Measurements from ENCODE around the gene MARK2.

Gene MARK2

GRCh38 chr11:63908631-63909401 is 69.9 kb downstream of the MARK2 start:
- DNase-seq (ENCODE audit: low spot score), result no peak
- in situ Hi-C loops (cut with MboI; ENCODE audit: low sequenced_read_pairs, unreplicated experiment), result no loop called here
- no peak for TF ChIP-seq CTCF (IDR thresholded peaks at IDR 0.05; ENCODE audit: borderline replicate concordance, control extremely low read depth, extremely low read depth, insufficient read depth, missing control alignments)

GRCh38 chr11:63909591-63910506 is 70.9 kb downstream of the MARK2 start:
- TF ChIP-seq CTCF (IDR thresholded peaks at IDR 0.05; ENCODE audit: borderline replicate concordance, control extremely low read depth, extremely low read depth, insufficient read depth, missing control alignments), result no peak
- in situ Hi-C loops (cut with MboI; ENCODE audit: low sequenced_read_pairs, unreplicated experiment), result no loop called here
- no peak for DNase-seq (ENCODE audit: low spot score)

GRCh38 chr11:63910675-63911074 is 71.8 kb downstream of the MARK2 start:
- no peak for DNase-seq (ENCODE audit: low spot score)
- no peak for TF ChIP-seq CTCF (IDR thresholded peaks at IDR 0.05; ENCODE audit: borderline replicate concordance, control extremely low read depth, extremely low read depth, insufficient read depth, missing control alignments)
- in situ Hi-C loops (cut with MboI; ENCODE audit: low sequenced_read_pairs, unreplicated experiment), result no loop called here

GRCh38 chr11:63911440-63911839 is 72.5 kb downstream of the MARK2 start:
- no peak for DNase-seq (ENCODE audit: low spot score)
- TF ChIP-seq CTCF (IDR thresholded peaks at IDR 0.05; ENCODE audit: borderline replicate concordance, control extremely low read depth, extremely low read depth, insufficient read depth, missing control alignments), result no peak
- in situ Hi-C loops (cut with MboI; ENCODE audit: low sequenced_read_pairs, unreplicated experiment), result no loop called here

GRCh38 chr11:63911876-63912275 is 73.0 kb downstream of the MARK2 start:
- DNase-seq (ENCODE audit: low spot score), result no peak
- TF ChIP-seq CTCF (IDR thresholded peaks at IDR 0.05; ENCODE audit: borderline replicate concordance, control extremely low read depth, extremely low read depth, insufficient read depth, missing control alignments), result no peak
- in situ Hi-C loops (cut with MboI; ENCODE audit: low sequenced_read_pairs, unreplicated experiment), result no loop called here

- in situ Hi-C loops (cut with MboI; ENCODE audit: low sequenced_read_pairs, unreplicated experiment), result no loop called here
Observed at GRCh38 chr11:63912678-63913077, 73.8 kb downstream of the MARK2 start.

More at GRCh38 chr11:63912678-63913077, 73.8 kb downstream of the MARK2 start:
- DNase-seq (ENCODE audit: low spot score), result no peak
- TF ChIP-seq CTCF (IDR thresholded peaks at IDR 0.05; ENCODE audit: borderline replicate concordance, control extremely low read depth, extremely low read depth, insufficient read depth, missing control alignments), result no peak
